GM12878 (cell line): ENCODE measurements around the gene FHOD3. TPM values are rescaled to one million over a fixed set of nuclear protein-coding genes. Genes with fewer than 3 reads are reported as not detected.
A peak's percentile ranks its signal among the peaks of the same experiment; 100 is the strongest.

Experiments
- ATAC-seq: fragments of 200-7000 bp; cut with Tn5 transposase; 3 replicates; pipeline ENCODE4 v1.9.1; 2020; ENCODE audit warnings: mild to moderate bottlenecking, moderate library complexity
- BruUV-seq: library from RNA; stranded (reverse); fragments of 400-500 nt; replicated peaks from 2 replicates; lab custom pipeline; 2021; lab: Mats Ljungman, UMichigan
- CTCF ChIA-PET: fragments of 300-600 bp; sonication (Branson Sonifier 250); formaldehyde crosslinking; extraction: SDS; loops from one replicate; lab custom pipeline; 2021; ENCODE audit warnings: inconsistent platforms; lab: Yijun Ruan, JAX
- POLR2A ChIA-PET: fragments of 350-600 bp; formaldehyde crosslinking; extraction: SDS; loops from one replicate; lab custom pipeline; 2021; ENCODE audit warnings: inconsistent platforms; lab: Charles Lee
- RAD21 ChIA-PET: fragments of 300-600 bp; sonication (Branson Sonifier 250); formaldehyde crosslinking; loops from one replicate; lab custom pipeline; 2023; ENCODE audit warnings: antibody characterized with exemption; ENCODE audit not compliant: unreplicated experiment; lab: Charles Lee
- SMC1A ChIA-PET: fragments of 300-600 bp; sonication (Branson Sonifier 250); formaldehyde crosslinking; loops from one replicate; lab custom pipeline; 2023; ENCODE audit not compliant: unreplicated experiment, uncharacterized antibody; lab: Charles Lee
- DNase-seq: peaks from one replicate; pipeline ENCODE4 v3.0.0-alpha.2; 2011; ENCODE audit warnings: low read depth, low spot score
- FAIRE-seq: peaks from 3 replicates; lab custom pipeline; 2011; peaks lifted over from hg19 to GRCh38; lab: Jason Lieb, UNC
- H2AFZ ChIP-seq: 2 replicates; pipeline ENCODE4 v1.6.0; 2011; ENCODE audit warnings: low read depth, low read length, control low read depth; ENCODE audit not compliant: control insufficient read depth
- H3K27ac ChIP-seq: 2 replicates; pipeline ENCODE4 v1.5.1; 2011; ENCODE audit warnings: control low read depth; ENCODE audit not compliant: control insufficient read depth, insufficient read depth
- H3K27me3 ChIP-seq, 2 experiments: replicated peaks in 1 of 2; 2 replicates each; pipeline versions ENCODE4 v1.6.0 to v1.6.1; 2011; ENCODE audit warnings: low read length in 1 of 2; ENCODE audit not compliant: control insufficient read depth in 2 of 2, insufficient read depth in 2 of 2
- H3K36me3 ChIP-seq, 2 experiments: 2 replicates each; pipeline ENCODE4 v1.5.1; 2011; ENCODE audit warnings: low read length in 1 of 2; ENCODE audit not compliant: control insufficient read depth in 2 of 2, insufficient read depth in 2 of 2
- H3K4me1 ChIP-seq: 2 replicates; pipeline ENCODE4 v1.6.1; 2011; ENCODE audit warnings: mild to moderate bottlenecking, low read length, moderate library complexity, mixed read lengths; ENCODE audit not compliant: control insufficient read depth, insufficient read depth
- H3K4me2 ChIP-seq: 2 replicates; pipeline ENCODE4 v1.6.0; 2011; ENCODE audit warnings: control low read depth; ENCODE audit not compliant: control insufficient read depth, insufficient read depth
- H3K4me3 ChIP-seq: fragments of 200-600 bp; sonication (generic); 2 replicates; pipeline ENCODE4 v1.5.1; 2016
- H3K79me2 ChIP-seq: 2 replicates; pipeline ENCODE4 v1.6.0; 2011; ENCODE audit warnings: low read length; ENCODE audit not compliant: control insufficient read depth, insufficient read depth
- H3K9ac ChIP-seq: 2 replicates; pipeline ENCODE4 v1.8.0; 2011; ENCODE audit warnings: low read length, control low read depth, mixed read lengths; ENCODE audit not compliant: control insufficient read depth, insufficient read depth
- H3K9me3 ChIP-seq: replicated peaks from 3 replicates; pipeline ENCODE4 v1.5.1; 2011; ENCODE audit warnings: mild to moderate bottlenecking, low read length; ENCODE audit not compliant: control insufficient read depth, insufficient read depth
- H4K20me1 ChIP-seq: 2 replicates; pipeline ENCODE4 v1.6.0; 2011; ENCODE audit not compliant: control insufficient read depth, insufficient read depth
- ASH2L ChIP-seq: fragments of 300-600, 200-600 bp; sonication (generic); IDR thresholded peaks from 2 replicates; pipeline ENCODE4 v1.6.1; 2017; ENCODE audit warnings: low read depth, mild to moderate bottlenecking, borderline replicate concordance
- CBX5 ChIP-seq: sonication (generic); IDR thresholded peaks from 2 replicates; pipeline ENCODE4 v1.6.1; 2016; ENCODE audit warnings: low read depth, moderate library complexity, mild to moderate bottlenecking, inconsistent platforms
- ETV6 ChIP-seq, 2 experiments: fragments of 450-650 bp in 1 of 2; IDR thresholded peaks in 1 of 2; conservative IDR thresholded peaks in 1 of 2; 2 replicates each; pipeline ENCODE4 v1.6.1; 2014; ENCODE audit warnings: antibody characterized with exemption in 1 of 2, borderline replicate concordance in 1 of 2, low read depth in 1 of 2, mild to moderate bottlenecking in 1 of 2, moderate library complexity in 1 of 2
- HDAC6 ChIP-seq: fragments of 200-600 bp; sonication (generic); IDR thresholded peaks from one replicate; pipeline ENCODE4 v1.8.0; 2017; ENCODE audit warnings: antibody characterized with exemption; ENCODE audit not compliant: unreplicated experiment
- ZSCAN29 ChIP-seq: fragments of 450-650 bp; IDR thresholded peaks from 2 replicates; pipeline ENCODE4 v1.6.1; 2017; ENCODE audit warnings: mild to moderate bottlenecking, moderate library complexity
- WGBS: methylation state at CpG from one replicate; pipeline ENCODE4 v1.1.6; 2016; ENCODE audit warnings: low lambda C conversion rate; ENCODE audit not compliant: insufficient replicate concordance, insufficient coverage; ENCODE audit errors: missing lambda C conversion rate; 5-methylcytosine and 5-hydroxymethylcytosine counted together
- in situ Hi-C: fragments of 300-500 bp; cut with MboI; formaldehyde crosslinking; loops from 9 replicates; pipeline ENCODE4 v1.14.3; 2018; ENCODE audit warnings: mixed read lengths
- intact Hi-C: fragments of 100-400 bp; cut with micrococcal nuclease; formaldehyde crosslinking; loops from one replicate; pipeline ENCODE4 v1.14.2; 2022; ENCODE audit not compliant: unreplicated experiment
- polyA plus RNA-seq, 11 experiments: library from polyadenylated mRNA; depleted of rRNA in 4 of 11; unstranded in 6 of 11; stranded (reverse) in 5 of 11; fragments of >200 nt; fragmentation: Nextera tagmentation in 4 of 11; fragmentation: Illumina TruSeq in 1 of 11; extraction: Ambion mirVana in 4 of 11; extraction: Trizol in 1 of 11; gene quantifications; 1 replicate in 1 of 11; 2 replicates in 10 of 11; pipeline versions ENCODE4 v1.2.1 to v1.2.3, GENCODE V29; 2011 to 2016; ENCODE audit warnings: inconsistent platforms in 2 of 11, missing spikeins in 2 of 11, low read depth in 1 of 11
- total RNA-seq, 4 experiments: library from RNA; depleted of rRNA in 3 of 4; stranded (reverse); fragments of >200 nt in 3 of 4; fragmentation: Illumina TruSeq in 1 of 4; extraction: Trizol in 1 of 4; gene quantifications; 2 replicates each; pipeline versions ENCODE4 v1.2.1 to v1.2.3, GENCODE V29; 2013 to 2021
- TF ChIP-seq, protein P1 (sequence below): fragments of 450-650 bp; IDR thresholded peaks from 2 replicates; pipeline ENCODE4 v1.6.1; 2017; ENCODE audit warnings: mild to moderate bottlenecking, moderate library complexity
- TF ChIP-seq, protein P2 (sequence below): fragments of 450-650 bp; IDR thresholded peaks from 2 replicates; pipeline ENCODE4 v1.6.1; 2014; ENCODE audit warnings: mild to moderate bottlenecking
- TF ChIP-seq, protein P3 (sequence below): IDR thresholded peaks from 2 replicates; pipeline ENCODE4 v1.6.1; 2012; ENCODE audit warnings: low read length, inconsistent platforms
- TF ChIP-seq, protein P4 (sequence below): IDR thresholded peaks from 2 replicates; pipeline ENCODE4 v1.6.1; 2011; ENCODE audit warnings: mild to moderate bottlenecking, low read depth, low read length, moderate library complexity; ENCODE audit not compliant: insufficient replicate concordance

The FHOD3 gene
- total and polyA plus RNA-seq, 10 of the 15 experiments (the other 5 are each of a cell fraction or from before 2014, with no cell fraction given): 0.77 to 26.7 (median 10.4) TPM

DNA sequence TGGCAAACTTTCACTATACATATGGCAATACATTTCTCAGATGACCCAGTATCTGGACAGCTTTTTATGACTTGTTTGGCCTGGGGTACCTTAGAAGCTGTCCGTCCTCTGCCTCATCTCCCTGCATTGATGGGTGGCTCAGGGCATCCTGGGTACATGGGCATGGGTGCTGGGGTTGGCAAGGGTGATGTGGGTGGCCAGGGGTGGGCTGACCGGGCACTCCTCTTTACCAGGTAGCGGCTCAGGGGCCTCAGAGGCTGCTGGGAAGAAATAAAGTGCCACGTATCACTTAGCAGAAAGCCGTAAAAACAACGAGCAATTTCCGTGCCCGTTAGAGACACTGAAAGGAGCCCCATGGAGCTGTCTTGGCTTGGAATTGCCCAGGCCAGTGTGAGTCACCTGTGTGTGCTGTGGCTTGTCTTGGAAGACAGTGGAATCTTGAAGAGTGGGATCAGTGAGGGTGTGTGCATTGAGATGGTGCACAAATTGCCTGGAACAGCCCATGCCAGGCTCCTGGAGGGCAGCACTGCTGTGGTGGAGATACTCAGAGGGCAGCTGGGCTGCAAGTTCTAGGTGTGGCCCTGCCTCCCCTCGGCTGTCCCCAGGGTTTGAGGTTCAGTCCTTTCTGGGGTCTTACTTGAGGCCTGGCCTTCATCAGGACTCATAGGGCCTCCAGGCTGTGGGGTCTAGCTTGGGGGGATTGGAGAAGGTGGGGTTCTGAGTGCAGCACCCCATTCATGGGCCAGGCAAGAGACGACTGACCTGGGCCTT, 88.8 kb downstream of the FHOD3 start (continued):
- TF ChIP-seq, protein P1, sequence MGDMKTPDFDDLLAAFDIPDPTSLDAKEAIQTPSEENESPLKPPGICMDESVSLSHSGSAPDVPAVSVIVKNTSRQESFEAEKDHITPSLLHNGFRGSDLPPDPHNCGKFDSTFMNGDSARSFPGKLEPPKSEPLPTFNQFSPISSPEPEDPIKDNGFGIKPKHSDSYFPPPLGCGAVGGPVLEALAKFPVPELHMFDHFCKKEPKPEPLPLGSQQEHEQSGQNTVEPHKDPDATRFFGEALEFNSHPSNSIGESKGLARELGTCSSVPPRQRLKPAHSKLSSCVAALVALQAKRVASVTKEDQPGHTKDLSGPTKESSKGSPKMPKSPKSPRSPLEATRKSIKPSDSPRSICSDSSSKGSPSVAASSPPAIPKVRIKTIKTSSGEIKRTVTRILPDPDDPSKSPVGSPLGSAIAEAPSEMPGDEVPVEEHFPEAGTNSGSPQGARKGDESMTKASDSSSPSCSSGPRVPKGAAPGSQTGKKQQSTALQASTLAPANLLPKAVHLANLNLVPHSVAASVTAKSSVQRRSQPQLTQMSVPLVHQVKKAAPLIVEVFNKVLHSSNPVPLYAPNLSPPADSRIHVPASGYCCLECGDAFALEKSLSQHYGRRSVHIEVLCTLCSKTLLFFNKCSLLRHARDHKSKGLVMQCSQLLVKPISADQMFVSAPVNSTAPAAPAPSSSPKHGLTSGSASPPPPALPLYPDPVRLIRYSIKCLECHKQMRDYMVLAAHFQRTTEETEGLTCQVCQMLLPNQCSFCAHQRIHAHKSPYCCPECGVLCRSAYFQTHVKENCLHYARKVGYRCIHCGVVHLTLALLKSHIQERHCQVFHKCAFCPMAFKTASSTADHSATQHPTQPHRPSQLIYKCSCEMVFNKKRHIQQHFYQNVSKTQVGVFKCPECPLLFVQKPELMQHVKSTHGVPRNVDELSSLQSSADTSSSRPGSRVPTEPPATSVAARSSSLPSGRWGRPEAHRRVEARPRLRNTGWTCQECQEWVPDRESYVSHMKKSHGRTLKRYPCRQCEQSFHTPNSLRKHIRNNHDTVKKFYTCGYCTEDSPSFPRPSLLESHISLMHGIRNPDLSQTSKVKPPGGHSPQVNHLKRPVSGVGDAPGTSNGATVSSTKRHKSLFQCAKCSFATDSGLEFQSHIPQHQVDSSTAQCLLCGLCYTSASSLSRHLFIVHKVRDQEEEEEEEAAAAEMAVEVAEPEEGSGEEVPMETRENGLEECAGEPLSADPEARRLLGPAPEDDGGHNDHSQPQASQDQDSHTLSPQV: no peak
- TF ChIP-seq ZSCAN29: no peak

DNA sequence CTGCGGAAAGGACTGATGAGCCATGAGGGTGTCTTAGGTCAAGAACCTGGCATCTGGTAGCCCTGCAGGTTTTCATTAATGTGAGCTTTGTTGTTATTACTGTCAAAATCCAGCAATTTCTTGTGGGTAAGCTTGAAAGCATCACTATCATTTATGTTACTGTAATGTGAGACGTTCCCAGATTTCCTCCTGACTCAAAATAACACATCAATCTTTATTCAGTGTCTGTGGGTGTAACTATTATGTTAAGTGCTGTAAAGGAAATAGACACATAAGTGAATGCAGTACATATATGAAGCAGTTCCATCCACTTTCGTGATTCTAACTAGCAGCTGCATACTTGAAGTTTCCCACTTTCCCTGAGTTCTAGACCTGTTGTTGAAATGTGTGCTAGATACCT, 89.8 kb downstream of the FHOD3 start:
- Histone ChIP-seq H3K36me3 (no peaks in the 10 kb centered on the region; a peak in 1 of 4 replicates), H4K20me1 (no peaks in the 10 kb centered on the region), H3K4me1 (no peaks in the 10 kb centered on the region), H3K4me3 (no peak overlapping the region), H3K27me3 (no peaks in the 10 kb centered on the region), H3K79me2 (no peaks in the 10 kb centered on the region; the same call in 1 of the 2 replicates), H3K4me2 (no peak overlapping the region), H3K9ac (no peak overlapping the region), H2AFZ (no peak overlapping the region), H3K27ac (no peak overlapping the region), H3K9me3 (no peaks in the 10 kb centered on the region)
- SMC1A ChIA-PET: interaction anchor here (0.8 to 50.9 kb wide), 6 partner anchors 7 to 249 kb away, joined by 3 to 1180 read pairs (median 4); no protein-coding TSS in a partner anchor
- TF ChIP-seq ZSCAN29 (no peak), ETV6 (conservative IDR thresholded peaks at IDR 0.05 in 1 of 2, IDR thresholded peaks at IDR 0.05 in 1 of 2; ENCODE audit: borderline replicate concordance in 1 of 2, low read depth in 1 of 2) (no peak), HDAC6 (no peak), CBX5 (no peak), ASH2L (no peak)
- TF ChIP-seq, protein P2, sequence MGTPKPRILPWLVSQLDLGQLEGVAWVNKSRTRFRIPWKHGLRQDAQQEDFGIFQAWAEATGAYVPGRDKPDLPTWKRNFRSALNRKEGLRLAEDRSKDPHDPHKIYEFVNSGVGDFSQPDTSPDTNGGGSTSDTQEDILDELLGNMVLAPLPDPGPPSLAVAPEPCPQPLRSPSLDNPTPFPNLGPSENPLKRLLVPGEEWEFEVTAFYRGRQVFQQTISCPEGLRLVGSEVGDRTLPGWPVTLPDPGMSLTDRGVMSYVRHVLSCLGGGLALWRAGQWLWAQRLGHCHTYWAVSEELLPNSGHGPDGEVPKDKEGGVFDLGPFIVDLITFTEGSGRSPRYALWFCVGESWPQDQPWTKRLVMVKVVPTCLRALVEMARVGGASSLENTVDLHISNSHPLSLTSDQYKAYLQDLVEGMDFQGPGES: no peak
- TF ChIP-seq, protein P3, sequence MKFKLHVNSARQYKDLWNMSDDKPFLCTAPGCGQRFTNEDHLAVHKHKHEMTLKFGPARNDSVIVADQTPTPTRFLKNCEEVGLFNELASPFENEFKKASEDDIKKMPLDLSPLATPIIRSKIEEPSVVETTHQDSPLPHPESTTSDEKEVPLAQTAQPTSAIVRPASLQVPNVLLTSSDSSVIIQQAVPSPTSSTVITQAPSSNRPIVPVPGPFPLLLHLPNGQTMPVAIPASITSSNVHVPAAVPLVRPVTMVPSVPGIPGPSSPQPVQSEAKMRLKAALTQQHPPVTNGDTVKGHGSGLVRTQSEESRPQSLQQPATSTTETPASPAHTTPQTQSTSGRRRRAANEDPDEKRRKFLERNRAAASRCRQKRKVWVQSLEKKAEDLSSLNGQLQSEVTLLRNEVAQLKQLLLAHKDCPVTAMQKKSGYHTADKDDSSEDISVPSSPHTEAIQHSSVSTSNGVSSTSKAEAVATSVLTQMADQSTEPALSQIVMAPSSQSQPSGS: no peak
- TF ChIP-seq, protein P4, sequence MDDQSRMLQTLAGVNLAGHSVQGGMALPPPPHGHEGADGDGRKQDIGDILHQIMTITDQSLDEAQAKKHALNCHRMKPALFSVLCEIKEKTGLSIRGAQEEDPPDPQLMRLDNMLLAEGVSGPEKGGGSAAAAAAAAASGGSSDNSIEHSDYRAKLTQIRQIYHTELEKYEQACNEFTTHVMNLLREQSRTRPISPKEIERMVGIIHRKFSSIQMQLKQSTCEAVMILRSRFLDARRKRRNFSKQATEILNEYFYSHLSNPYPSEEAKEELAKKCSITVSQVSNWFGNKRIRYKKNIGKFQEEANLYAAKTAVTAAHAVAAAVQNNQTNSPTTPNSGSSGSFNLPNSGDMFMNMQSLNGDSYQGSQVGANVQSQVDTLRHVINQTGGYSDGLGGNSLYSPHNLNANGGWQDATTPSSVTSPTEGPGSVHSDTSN: no peak
- no peak for FAIRE-seq
- POLR2A ChIA-PET: interaction anchor here (1.0 to 2.2 kb wide), 5 partner anchors 11 to 147 kb away, joined by 3 to 9 read pairs (median 6); partner anchors contain the start of gene FHOD3
- DNase-seq: no peak
- CTCF ChIA-PET: interaction anchor here (0.6 to 1.4 kb wide), 8 partner anchors 11 to 301 kb away, joined by 3 to 6 read pairs (median 4); no protein-coding TSS in a partner anchor
- WGBS: 31% methylated on average over 3 of the region's 3 CpGs
- in situ Hi-C loops (no loop called here), intact Hi-C loops (no loop called here)
- RAD21 ChIA-PET: interaction anchor here (0.8 to 2.1 kb wide), 6 partner anchors 18 to 184 kb away, joined by 3 to 8 read pairs (median 4); no protein-coding TSS in a partner anchor
- no TSS peak for BruUV-seq
- peak; percentile 25 for ATAC-seq
